Adipocyte (in vitro differentiated cells): ENCODE measurements around the gene MRE11.
A peak's percentile ranks its signal among the peaks of the same experiment; 100 is the strongest.

Source experiments
- DNase-seq: peaks from one replicate; pipeline ENCODE4 v3.0.0-alpha.2; 2015; ENCODE audit warnings: low read depth
- H3K27me3 ChIP-seq: replicated peaks from 2 replicates; pipeline ENCODE4 v1.7.0; 2013; ENCODE audit warnings: mild to moderate bottlenecking, low read length, moderate library complexity; ENCODE audit not compliant: control insufficient read depth, insufficient read depth
- H3K36me3 ChIP-seq: 2 replicates; pipeline ENCODE4 v1.7.0; 2013; ENCODE audit warnings: low read length, mild to moderate bottlenecking, moderate library complexity; ENCODE audit not compliant: control insufficient read depth, insufficient read depth, severe bottlenecking
- H3K4me1 ChIP-seq: 2 replicates; pipeline ENCODE4 v1.7.0; 2013; ENCODE audit warnings: mild to moderate bottlenecking, low read length, moderate library complexity; ENCODE audit not compliant: control insufficient read depth, insufficient read depth
- H3K4me3 ChIP-seq: 2 replicates; pipeline ENCODE4 v1.7.0; 2013; ENCODE audit warnings: mild to moderate bottlenecking, low read length, moderate library complexity
- H3K9ac ChIP-seq: 2 replicates; pipeline ENCODE4 v1.7.0; 2013; ENCODE audit warnings: mild to moderate bottlenecking, low read length, moderate library complexity
- H3K9me3 ChIP-seq: 2 replicates; pipeline ENCODE4 v1.7.0; 2013; ENCODE audit warnings: mild to moderate bottlenecking, low read length, moderate library complexity; ENCODE audit not compliant: control insufficient read depth

The MRE11 gene

GRCh38 chr11:94454301-94454700 is 39.3 kb downstream of the MRE11 start:
- Histone ChIP-seq H3K9ac (no peak overlapping the region), H3K9me3 (no peaks in the 10 kb centered on the region), H3K36me3 (peaks cover 10% of the 10 kb centered on the region), H3K4me1 (peaks cover 13% of the 10 kb centered on the region), H3K27me3 (no peaks in the 10 kb centered on the region), H3K4me3 (no peak overlapping the region)
- no peak for DNase-seq

DNA sequence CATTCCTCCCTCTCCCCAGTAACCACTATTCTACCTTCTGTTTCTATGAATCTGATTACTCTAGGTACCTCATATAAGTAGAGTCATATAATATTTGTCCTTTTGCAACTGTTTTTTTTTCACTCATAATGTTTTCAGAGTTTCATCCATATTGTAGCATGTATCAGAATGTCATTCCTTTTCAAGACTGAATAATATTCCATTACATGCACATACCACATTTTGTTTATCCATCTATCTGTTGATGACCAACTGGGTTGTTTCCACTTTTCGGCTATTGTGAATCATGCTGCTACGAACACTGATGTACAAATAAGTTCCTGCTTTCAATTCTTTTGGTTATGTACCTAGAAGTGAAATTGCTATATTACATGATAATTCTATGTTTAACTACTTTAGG is 40.7 kb downstream of the MRE11 start:
- H3K9ac ChIP-seq = no peak overlapping the region
- DNase-seq = no peak
- H3K27me3 ChIP-seq = no peaks in the 10 kb centered on the region
- H3K4me3 ChIP-seq = no peak overlapping the region
- peaks cover 10% of the 10 kb centered on the region for H3K36me3 ChIP-seq
- H3K9me3 ChIP-seq = no peaks in the 10 kb centered on the region
- H3K4me1 ChIP-seq = peaks cover 16% of the 10 kb centered on the region

GRCh38 chr11:94450048-94450447 is 43.6 kb downstream of the MRE11 start:
- Histone ChIP-seq H3K9me3 (no peaks in the 10 kb centered on the region), H3K4me3 (peak overlapping the region; percentile 12), H3K36me3 (peaks cover 23% of the 10 kb centered on the region), H3K4me1 (peaks cover 16% of the 10 kb centered on the region), H3K9ac (no peak overlapping the region), H3K27me3 (no peaks in the 10 kb centered on the region)
- no peak for DNase-seq

DNA sequence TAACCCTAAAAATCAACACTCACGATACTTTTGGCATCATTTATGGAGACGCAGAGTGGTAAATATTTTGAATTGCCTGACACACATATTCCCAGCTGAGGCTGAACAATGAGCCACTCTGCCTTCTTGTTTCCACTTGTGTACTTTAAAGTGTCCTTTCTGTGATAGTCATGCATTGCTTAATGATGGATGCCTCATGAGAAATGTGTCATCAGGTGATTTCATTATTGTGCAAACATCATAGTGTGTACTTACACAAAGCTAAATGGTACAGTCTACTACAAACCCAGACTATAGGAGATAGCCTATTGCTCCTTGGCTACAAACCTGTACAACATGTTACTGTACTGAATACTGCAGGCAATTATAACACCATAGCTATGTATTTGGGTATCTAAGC is 44.2 kb downstream of the MRE11 start:
- H3K9ac ChIP-seq = no peak overlapping the region
- peak; percentile 45 for DNase-seq
- peak overlapping the region; percentile 12 for H3K4me3 ChIP-seq
- H3K4me1 ChIP-seq = peaks cover 16% of the 10 kb centered on the region
- H3K9me3 ChIP-seq = no peaks in the 10 kb centered on the region
- peaks cover 25% of the 10 kb centered on the region for H3K36me3 ChIP-seq
- H3K27me3 ChIP-seq = no peaks in the 10 kb centered on the region

DNA sequence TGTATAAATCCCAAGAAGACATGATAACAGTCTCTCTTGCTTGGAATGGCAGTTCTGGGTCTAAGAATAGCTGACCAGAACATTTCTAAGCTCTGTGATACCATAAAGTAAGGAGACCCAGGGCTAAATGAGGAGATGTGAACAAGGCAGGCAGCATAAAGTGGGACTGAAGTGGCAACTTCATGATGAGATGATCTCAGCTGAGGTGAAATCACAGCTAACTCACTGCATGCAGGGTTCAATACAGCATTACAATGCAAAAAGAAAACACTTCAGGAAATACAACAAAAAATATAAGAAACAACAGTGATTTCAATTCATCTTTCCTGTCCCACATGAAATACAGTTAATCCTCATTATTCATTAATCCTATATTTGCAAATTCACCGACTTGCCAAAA is 44.6 kb downstream of the MRE11 start:
- H3K4me3 ChIP-seq = no peak overlapping the region
- peaks cover 16% of the 10 kb centered on the region for H3K4me1 ChIP-seq
- no peaks in the 10 kb centered on the region for H3K9me3 ChIP-seq
- DNase-seq = no peak
- no peaks in the 10 kb centered on the region for H3K27me3 ChIP-seq
- H3K36me3 ChIP-seq = peaks cover 26% of the 10 kb centered on the region
- H3K9ac ChIP-seq = no peak overlapping the region

DNA sequence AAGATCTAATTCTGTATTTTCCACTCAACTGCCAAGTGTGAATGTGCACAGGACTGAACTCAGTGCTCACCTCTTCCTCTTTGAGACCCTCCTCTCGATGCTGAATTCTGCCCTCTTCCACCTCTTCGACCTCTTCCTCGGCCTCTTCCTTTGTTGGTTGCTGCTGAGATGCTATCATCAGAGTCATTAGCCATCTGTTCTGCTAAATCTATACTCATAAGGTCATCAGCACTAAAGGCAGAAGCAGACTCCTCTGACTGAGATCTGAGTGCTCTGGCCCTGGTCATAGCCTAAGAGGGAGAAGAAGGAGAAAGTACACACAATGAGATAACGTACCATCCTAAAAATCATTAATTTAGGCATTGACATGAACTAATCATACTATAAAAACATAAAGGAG is 46.5 kb downstream of the MRE11 start:
- H3K36me3 ChIP-seq = peaks cover 25% of the 10 kb centered on the region
- H3K4me1 ChIP-seq = peaks cover 16% of the 10 kb centered on the region

GRCh38 chr11:94445641-94446040 is 48.0 kb downstream of the MRE11 start:
- peaks cover 16% of the 10 kb centered on the region for H3K4me1 ChIP-seq
- H3K9ac ChIP-seq = no peak overlapping the region
- H3K36me3 ChIP-seq = peaks cover 25% of the 10 kb centered on the region
- H3K9me3 ChIP-seq = no peaks in the 10 kb centered on the region
- no peak overlapping the region for H3K4me3 ChIP-seq
- no peaks in the 10 kb centered on the region for H3K27me3 ChIP-seq
- no peak for DNase-seq

More for the DNA sequence above, 46.5 kb downstream of the MRE11 start:
- Histone ChIP-seq H3K9me3 (no peaks in the 10 kb centered on the region), H3K9ac (no peak overlapping the region), H3K27me3 (no peaks in the 10 kb centered on the region), H3K4me3 (no peak overlapping the region)
- DNase-seq = no peak

GRCh38 chr11:94433049-94433448 is 60.6 kb downstream of the MRE11 start:
- Histone ChIP-seq H3K36me3 (peaks cover 47% of the 10 kb centered on the region), H3K4me1 (no peaks in the 10 kb centered on the region), H3K9me3 (peaks cover 7% of the 10 kb centered on the region), H3K9ac (no peak overlapping the region), H3K4me3 (no peak overlapping the region), H3K27me3 (no peaks in the 10 kb centered on the region)
- no peak for DNase-seq

DNA sequence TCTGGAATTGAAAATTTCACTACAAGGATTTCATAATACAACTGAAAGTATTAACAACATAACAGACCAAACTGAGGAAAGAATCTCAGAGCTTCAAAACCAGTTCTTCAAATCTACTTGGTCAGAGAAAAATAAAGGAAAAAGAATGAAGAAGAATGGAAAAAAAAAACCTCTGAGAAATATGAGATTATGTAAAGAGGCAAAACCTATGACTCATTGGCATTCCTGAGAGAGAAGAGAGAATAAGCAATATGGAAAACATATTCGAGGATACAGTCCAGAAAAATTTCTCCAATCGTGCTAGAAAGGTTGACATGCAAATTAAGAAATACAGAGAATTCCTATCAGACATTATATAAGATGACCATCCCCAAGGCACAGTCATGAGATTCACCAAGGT is 69.0 kb downstream of the MRE11 start:
- no peak overlapping the region for H3K9ac ChIP-seq
- peaks cover 11% of the 10 kb centered on the region for H3K9me3 ChIP-seq
- H3K36me3 ChIP-seq = peaks cover 29% of the 10 kb centered on the region
- DNase-seq = peak; percentile 38
- no peak overlapping the region for H3K4me3 ChIP-seq
- no peaks in the 10 kb centered on the region for H3K27me3 ChIP-seq
- H3K4me1 ChIP-seq = peaks cover 3% of the 10 kb centered on the region

- Histone ChIP-seq H3K9ac (no peak overlapping the region), H3K4me3 (no peak overlapping the region), H3K36me3 (peaks cover 23% of the 10 kb centered on the region), H3K9me3 (peaks cover 11% of the 10 kb centered on the region), H3K27me3 (no peaks in the 10 kb centered on the region), H3K4me1 (peaks cover 3% of the 10 kb centered on the region)
- DNase-seq = no peak
These were observed 69.6 kb downstream of the MRE11 start for GRCh38 chr11:94424011-94424410.

DNA sequence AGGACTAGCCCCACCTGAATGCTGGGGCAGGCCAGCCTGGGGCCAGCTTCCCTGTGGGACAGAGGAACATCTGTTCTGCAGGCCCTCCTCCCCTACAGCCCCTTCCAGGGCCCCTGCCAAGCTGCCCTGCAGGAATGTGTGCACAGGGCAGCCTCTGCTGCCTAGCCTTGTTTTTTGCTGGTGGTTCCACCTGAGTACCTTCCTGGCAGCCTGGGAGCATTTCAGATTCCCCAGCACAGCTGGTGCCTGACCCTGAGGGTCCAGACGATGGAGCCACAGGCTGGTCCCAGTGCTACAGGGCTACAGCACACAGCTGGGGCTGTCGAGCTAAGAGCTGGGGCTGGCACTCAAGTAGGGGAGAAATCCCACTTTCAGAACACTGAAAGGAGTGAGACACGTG is 70.1 kb downstream of the MRE11 start:
- H3K4me3 ChIP-seq = no peak overlapping the region
- peaks cover 3% of the 10 kb centered on the region for H3K4me1 ChIP-seq
- DNase-seq = no peak
- peaks cover 18% of the 10 kb centered on the region for H3K36me3 ChIP-seq
- peaks cover 7% of the 10 kb centered on the region for H3K9me3 ChIP-seq
- H3K27me3 ChIP-seq = no peaks in the 10 kb centered on the region
- no peak overlapping the region for H3K9ac ChIP-seq

GRCh38 chr11:94418123-94418765 is 75.4 kb downstream of the MRE11 start:
- H3K4me3 ChIP-seq = no peak overlapping the region
- peaks cover 6% of the 10 kb centered on the region for H3K36me3 ChIP-seq
- H3K9ac ChIP-seq = no peak overlapping the region
- no peaks in the 10 kb centered on the region for H3K9me3 ChIP-seq
- no peak for DNase-seq
- no peaks in the 10 kb centered on the region for H3K27me3 ChIP-seq
- no peaks in the 10 kb centered on the region for H3K4me1 ChIP-seq
